DMS153 treated with DMSO at 0.1 percent for 48 hours (cell line): Measurements from ENCODE around the gene CCDC57.
"Not testable (repeated sequence)": the region's sequence is repeated elsewhere in the genome, so short reads cannot be mapped to it uniquely, and the experiment has no call there.

Experiments
- DNase-seq: peaks from one replicate; lab custom pipeline; 2025; ENCODE audit not compliant: unreplicated experiment; lab: John Stamatoyannopoulos, UW

CCDC57 gene

DNA sequence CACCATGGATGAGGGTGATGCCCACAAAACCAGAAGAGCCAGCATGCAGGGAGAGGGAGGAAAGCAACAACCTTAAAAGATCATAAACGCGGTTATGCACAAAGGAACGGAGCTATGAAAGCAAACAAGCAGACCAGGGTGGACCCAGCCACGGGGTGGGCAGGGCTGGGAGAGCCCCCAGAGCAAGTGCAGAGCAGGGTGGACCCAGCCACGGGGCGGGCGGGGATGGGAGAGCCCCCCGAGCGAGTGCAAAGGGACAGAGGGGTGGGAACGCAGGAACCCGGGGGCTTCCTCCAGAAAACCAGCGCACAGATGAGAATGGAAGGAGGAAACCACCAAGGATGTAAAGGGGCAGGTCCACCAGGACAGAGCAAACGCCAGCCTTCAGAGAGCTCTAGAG lies 33.2 kb downstream of the CCDC57 start:
- no peak for DNase-seq

DNA sequence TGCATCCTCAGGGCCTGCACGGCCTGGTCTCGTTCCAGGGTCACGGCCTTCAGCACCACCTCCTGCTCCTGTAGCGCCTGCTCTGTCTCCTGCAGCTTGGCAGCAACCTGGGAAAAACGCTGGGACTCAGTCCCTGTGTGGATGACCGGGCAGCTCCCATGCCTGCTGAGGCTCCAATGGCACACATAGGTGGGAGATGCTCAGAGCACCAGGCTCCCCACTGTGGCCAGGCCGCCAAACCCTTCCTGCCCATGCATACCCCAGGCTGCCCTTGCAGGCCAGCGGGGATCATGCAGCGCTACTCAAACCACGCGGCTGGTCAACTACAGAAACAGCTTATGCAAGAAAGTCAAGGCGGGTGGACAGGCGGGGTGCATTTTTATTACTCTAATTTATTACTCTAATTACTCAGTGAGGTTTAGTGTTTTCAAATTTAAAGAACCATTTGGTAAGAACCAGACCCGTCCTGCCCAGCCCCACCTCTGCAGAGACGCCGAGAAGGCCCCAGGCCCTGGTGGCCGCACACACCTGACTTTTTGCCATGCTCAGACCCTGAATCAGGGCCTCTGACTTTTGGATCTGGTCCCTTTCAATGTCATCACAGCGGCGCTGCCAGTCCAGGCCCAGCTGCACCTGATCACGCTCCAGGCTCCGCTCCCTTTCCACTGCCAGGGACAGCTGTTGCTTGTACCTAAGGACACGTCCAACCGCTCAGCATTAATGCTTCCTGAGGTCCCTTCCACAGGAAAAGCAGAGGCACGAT lies 34.0 kb downstream of the CCDC57 start:
- no peak for DNase-seq

DNA sequence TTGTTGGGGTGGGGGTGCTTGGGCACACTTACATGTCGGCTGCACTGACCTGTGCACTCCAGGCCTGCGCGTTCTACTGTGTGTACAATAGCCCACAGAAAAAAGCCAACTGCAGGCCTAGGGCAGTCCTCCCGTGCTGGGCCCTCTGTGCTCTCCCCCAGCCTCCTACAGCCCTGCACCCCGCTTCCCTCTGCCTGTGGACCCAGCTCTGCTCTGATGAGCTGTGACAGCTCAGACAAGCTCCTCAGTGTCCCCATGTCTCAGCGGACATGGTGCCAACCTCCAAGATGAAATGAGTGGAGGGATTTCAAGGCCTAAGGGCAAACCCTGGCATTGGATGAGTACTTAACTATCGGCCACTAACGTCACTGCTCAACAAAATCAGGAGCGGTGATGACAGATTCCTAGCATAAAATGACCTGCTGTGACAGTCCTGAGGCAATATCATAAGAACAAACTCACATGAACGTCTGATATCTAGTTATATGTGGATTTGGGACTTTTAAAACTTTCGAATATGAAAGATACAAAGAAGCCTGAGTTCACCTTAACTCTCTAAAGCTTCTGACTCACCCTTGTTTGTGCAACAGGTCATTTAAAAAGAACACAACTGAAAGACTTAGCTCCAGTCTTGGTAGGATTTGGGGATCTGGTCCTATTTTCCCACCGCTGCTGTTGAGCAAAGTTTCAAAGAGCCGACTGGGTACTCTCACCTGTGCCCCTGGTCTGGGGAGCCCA lies 34.7 kb downstream of the CCDC57 start:
- no peak for DNase-seq

DNA sequence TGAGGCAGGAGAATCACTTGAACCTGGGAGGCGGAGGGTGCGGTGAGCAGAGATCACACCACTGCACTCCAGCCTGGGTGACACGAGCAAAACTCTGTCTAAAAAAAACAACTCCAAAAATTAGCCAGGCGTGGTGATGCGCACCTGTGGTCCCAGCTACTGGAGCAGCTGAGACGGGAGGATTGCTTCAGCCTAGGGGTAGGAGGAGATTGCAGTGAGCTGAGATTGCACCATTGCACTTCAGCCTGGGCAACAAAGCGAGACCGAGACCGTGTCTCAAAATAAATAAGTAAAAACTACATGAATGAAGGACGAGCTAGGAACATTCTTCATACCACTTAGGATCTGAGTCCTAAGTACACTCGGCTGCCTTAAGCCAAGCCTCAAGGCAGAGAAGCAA lies 35.4 kb downstream of the CCDC57 start:
- DNase-seq, result no peak

DNA sequence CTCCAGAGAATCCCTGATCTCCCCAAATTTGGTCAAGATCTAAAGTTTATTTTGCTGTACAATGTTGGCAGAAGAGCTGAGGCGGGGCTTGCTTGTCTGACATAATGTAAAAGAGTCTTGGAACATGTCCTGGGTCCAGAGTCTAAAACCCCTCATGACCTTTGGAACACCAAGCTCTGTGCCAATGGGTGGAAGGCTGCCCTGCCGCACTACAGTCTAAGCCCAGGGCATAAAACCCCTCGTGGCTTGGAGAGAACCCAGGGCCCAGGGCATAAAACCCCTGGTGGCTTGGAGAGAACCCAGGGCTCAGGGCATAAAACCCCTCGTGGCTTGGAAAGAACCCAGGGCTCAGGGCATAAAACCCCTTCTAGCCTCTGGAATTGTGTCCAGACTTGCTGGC lies 36.7 kb downstream of the CCDC57 start:
- DNase-seq, result no peak

DNA sequence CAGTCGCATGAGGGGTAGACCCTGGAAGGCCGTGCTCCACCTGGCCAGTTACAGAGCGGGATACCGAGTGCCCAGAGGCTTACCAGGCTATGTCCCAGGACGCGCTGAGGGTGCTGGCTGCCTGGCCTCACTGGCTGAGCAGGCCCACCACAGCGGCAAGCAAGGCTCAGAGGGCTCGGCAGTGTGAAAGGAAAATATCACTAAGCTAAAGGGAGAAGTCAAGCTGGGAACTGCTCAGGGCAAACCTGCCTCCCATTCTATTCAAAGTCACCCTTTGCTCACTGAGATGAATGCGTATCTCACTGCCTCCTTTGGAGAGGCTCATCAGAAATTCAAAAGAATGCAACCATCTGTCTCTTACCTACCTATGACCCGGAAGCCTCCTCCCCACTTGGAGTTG lies 37.4 kb downstream of the CCDC57 start:
- no peak for DNase-seq

DNA sequence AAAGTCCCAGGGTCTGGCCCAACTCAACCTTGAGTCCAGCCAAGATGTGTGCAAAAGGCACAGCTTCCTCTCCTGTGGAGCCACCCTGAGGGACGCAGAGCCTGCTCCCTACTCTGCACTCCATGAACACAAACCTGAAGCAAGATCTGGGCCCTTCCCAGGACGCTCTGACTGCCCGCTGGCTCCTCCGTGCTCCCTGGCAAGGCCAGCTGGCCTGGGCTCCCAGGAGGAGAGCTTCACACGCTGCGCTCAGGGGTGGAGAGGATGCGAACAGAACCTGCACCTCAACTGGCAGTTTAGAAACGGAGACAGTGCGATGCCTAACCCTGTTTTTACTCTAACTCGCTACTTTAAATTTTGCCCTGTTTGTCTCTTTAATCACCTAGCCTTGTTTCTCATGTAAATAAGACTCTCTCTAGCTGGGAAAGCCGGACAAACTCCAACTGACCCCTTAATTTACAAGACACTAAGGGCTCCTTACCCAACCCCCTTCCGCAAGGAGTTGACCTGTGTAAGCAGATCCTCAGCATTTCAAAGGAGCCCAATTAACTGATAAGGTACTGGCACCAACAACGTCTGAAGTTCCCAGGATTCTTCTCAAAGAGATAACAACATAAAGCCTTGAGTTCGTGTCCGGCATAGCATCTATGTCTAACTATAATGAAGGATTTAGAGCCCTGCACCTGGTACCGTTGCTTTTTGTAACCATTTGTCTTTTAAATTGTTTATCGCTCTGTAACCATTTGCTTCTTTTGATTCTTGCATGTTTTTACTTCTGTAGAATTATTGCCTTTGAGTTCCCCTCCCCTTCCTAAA lies 38.4 kb downstream of the CCDC57 start:
- not testable (repeated sequence) for DNase-seq

DNA sequence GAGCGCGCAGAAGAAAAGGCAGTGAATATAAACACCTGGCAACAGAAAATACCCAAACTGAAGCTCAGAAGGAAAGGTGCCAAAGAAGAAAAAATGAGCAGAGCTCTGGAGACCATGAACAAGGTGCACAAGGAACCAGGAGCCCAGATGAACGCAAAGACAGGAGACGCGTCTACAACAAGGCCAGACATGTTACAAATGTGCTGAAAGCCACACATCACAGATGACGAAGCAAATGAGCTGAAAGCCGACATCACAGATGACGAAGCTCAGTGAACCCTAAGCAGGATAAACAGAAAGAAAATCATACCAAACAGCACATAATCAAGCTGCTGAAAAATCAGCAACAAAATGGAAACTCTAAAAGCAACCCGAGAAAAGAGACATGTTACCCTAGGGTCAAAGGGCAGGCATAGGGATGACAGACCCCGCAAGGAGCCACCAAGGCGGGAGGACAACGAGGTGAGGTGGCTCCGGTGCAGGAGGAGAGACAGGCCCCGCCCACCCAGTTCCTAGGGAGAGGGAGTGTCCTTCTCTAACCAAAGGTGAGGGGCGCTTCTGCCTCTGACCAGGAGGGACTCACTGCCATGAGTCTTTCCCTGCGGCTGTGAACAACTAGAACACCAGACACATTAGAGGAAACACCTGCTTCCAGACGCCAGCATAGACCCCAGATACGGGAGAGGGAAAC lies 39.1 kb downstream of the CCDC57 start:
- no peak for DNase-seq

DNA sequence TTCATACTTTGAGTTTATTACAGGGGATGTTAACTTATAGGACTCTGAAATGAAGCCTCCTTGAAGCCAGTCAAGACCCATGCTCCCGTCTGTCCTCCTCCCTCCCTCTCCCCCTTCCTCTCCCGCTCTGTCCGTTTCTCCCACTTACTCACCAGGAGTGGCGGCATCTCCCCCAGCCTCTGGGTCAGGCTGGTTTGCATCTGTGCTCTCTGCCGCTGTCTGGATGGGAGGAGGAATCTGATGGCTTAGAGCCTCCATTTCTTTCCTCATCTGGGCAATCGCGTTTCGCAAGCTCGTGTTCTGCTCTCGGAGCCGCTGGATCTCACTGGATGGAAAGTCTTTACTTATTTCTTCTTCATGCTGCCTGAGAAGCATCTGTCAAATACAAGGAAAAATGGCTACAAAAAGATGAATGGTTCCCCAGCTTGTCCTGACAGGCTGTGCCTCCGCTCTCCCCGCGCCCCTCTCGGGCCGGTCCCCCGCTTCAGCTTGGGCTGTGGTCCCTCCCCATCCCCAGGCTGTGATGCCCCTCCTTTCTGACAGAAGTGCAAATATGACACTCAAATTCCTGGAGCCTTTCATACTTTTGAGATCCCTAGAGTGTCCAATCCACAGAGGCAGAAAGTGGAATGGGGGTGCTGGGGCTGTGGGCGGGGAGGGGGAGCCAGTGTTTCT lies 40.0 kb downstream of the CCDC57 start:
- DNase-seq, result no peak

DNA sequence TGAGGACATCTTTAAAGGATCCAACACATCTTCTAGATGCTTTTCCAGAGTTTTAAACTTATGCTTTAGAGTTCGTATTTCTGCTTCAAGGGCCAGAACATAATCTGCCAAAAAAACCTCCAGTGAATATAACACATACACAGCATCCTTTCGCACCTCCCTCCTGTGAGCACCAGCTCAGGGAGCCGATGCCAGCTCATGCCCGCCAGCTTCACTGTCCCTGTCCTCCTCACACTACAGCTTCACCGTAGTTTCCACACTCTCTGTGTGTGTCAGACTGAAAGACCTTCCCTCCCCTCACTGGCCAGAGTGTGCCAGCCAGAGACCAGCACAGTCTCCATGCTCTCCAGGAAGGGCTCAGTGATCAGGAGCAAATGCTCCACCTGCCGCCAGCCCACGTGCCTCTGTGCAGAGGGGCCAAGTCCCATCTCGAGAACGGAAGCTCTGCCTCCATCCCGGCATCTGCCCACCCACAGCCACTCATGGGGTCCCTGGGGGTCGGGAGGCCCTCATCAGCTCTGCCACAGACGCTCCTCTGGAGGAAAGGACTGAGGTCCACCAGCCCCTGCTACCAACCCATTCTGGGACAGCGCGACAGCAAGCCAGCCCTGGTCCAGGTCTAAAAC lies 40.8 kb downstream of the CCDC57 start:
- no peak for DNase-seq

DNA sequence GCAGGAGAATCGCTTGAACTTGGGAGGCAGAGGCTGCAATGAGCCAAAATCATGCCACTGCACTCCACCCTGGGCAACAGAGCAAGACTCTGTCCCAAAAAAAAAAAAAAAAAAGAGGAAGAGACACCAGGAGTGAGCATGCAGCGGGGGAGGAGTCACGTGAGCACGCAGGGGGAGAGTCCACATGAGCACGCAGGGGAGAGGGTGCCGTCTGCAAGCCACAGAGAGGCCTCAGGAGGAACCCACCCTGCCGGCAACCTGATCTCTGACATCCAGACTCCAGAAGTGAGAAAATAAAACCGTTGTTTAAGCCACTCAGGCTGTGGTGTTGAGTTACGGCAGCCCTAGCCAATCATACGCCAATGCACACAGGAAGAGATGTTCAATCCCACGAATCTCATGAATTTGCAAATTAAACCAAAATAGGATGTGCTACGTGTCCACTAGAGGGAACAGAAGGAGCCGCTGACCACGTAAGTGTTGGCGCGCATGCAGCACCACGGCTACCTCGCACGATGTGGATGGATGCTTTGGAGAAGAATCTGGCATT lies 42.2 kb downstream of the CCDC57 start:
- DNase-seq, result no peak

DNA sequence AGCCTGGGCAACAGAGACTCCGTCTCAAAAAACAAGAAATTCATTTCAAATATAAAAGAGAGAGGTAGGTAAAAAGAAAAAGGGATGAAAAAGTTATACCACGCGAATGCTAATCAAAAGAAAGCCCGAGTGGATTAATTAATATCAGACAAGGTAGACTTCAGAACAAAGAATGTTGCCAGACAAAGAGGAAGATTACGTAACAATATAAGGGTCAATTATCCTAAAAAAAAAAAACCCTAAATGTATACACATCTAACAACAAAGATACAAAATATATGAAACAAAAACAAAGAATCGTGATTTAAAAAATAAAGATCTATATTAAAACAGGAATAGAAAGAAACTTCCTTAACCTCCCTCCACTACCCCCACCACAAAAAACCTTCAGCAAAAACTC lies 44.1 kb downstream of the CCDC57 start:
- no peak for DNase-seq

DNA sequence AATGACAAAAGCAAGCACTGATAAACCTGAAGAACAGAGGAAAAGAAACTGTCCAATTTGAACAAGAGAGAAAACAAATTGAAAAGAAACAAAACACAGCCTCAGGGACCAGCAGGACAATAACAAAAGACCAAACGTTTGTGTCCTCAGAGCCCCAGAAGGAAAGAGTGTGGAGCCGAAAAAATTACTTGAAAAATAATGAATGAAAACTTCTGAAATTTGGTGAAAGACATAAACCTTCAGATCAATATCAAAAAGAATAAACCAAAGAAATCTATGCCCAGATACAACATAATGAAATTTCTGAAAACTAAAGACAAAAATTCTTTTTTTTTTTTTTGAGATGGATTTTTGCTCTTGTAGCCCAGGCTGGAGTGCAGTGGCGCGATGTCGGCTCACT lies 45.6 kb downstream of the CCDC57 start:
- DNase-seq, result no peak

DNA sequence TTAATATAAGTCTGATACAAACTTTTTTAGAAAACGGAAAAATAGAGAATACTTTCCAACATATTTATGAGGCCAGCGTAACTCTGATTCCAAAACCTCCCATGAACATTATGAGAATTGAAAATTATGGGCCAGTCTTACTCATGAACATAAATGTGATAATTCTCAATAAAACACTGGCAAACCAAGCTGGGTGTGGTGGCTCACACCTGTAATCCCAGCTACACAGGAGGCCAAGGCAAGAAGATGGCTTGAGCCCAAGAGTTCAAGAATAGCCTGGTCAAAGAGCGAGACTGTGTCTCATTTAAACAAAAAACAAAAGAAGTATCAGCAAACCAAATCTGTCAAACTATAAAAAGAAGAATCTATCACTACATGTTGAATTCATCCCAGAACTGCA lies 47.8 kb downstream of the CCDC57 start:
- DNase-seq, result no peak

DNA sequence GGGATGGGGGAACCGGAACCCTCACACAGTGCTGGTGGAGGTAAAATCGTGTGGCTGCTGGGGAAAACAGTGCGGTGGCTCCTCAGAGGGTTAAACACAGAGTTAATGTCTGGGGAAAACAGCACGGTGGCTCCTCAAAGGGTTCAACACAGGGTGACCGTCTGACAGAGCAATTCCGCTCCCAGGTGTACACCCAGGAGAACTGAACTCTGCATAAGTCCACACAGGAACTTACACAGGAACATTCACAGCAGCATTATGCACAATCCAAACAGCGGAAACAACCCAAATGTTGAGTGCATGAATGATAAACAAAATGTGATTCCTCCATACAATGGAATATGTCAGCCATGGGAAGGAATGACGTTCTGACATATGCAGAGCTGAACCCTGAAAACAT lies 51.4 kb downstream of the CCDC57 start:
- no peak for DNase-seq

DNA sequence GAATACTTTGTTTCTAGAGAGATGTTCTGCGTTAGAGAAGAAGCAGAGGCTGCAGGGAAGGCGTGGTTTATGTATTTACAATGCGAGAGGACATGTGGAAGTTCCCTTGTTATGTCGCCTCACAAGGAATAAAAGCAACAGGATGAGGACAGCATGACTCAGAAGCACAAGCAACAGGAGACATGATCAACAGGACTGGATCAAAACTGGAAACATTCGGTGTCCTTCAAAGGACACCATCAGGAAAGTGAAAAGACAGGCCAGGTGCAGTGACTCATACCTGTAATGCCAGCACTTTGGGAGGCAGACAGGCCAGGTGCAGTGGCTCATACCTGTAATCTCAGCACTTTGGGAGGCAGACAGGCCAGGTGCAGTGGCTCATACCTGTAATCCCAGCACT lies 52.6 kb downstream of the CCDC57 start:
- no peak for DNase-seq

DNA sequence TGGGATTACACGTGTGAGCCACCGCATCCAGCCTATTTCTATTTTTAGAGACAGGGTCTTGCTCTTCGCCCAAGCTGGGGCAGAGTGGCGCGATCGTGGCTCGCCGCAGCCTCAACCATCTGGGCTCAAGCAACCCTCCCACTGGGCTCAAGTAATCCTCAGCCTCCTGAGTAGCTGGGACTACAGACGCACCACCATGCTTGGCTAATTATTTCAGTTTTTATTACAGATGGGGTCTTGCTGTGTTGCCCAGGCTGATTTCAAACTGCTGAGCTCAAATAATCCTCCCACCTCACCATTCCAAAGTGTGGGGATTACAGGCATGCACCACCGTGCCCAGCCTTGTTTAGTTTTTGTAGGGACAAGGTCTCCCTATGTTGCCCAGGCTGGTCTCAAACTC lies 53.8 kb downstream of the CCDC57 start:
- DNase-seq, result no peak

DNA sequence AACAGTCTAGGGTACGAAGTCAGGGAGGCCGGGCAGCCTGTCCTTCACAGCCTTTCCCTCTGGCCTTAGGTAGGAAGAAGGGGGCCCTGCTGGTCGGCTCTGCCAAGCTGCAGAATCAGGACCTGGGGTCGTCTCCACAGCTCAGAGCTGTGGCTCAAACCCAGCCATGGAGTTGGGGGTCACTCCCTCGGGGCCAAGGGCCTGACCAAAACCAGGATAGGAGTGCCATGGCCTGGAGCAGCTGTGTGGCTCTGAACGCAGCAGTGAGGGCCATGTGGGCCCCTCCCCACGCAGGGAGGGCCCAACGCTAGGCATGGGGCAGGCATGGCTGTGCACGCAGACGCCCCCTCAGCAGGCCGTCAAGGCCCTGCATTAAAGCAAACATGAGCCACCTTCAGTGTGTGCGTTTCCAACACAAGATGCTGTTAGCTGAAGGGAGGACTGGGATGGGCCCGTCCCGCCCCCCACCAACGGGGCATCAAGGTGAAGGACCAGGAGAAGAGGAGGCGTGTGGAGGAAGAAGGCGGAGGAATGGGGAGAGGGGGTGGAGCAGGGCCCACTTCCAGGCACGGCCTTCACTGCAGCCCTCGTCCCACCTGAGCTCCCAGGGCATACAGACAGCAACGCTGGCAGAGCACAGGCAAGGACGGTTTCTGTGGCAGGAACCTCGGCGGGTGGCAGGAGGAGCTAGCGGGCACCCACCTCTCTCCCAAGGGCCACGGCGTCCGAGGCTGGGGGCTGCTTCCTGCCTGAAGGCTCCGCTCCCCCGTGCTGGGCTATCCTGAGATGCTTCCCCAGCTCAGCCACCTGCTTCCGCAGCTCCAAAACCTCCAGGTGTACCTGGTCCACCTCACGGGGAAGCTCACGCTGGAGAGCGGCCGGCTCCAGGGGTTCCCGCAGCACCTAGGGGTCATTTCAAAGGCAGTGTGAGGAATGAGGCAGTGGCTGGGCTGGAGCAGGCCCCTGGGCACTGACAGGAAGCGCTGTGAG lies 55.3 kb downstream of the CCDC57 start:
- DNase-seq, result no peak
